ENCODE results near the gene DIP2C. TPM values are rescaled to one million over a fixed set of nuclear protein-coding genes. Genes with fewer than 3 reads are reported as not detected.

DIP2C gene
- polyA plus RNA-seq, 3 donors: 19.1 to 24.8 (median 23.2) TPM

DNA sequence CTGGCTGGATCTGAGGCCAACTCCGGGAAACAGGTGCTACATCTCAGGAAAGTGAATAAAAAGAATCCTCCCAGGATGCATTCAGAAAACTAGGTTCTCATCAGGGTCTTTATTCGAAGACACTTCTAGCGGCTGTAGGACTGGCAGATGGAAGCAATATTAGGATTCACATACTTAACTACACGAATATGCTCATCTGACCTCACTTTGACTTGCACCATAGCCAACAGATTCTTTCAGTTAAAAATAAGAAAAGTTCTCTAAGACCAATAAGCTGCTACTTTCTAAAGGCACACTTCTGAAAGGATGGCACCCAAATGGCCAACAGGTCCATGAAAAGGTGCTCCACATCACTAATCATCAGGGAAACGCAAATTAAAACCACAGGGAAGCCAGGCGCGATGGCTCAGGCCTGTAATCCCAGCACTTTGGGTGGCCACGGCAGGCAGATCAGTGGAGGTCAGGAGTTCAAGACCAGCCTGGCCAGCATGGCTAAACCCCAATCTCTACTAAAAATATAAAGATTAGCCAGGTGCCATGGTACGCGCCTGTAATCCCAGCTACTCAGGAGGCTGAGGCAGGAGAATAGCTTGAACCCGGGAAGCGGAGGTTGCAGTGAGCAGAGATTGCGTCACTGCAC, 296.2 kb downstream of the DIP2C start:
- DNase-seq: no peak

DNA sequence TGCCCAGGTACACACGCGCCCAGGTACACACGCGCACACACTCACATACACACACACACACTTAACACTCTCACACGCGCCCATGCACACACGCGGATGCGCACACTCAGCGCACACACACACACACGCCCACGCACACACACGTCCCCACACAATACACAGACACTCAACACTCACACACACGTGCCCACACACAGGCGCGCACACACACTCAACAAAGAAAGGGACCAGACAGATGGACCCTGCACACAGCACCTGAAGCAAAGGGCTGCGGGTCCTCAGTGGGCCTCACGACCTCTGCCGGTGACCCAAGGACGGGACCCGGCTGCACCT, 296.8 kb downstream of the DIP2C start:
- DNase-seq: no peak

DNA sequence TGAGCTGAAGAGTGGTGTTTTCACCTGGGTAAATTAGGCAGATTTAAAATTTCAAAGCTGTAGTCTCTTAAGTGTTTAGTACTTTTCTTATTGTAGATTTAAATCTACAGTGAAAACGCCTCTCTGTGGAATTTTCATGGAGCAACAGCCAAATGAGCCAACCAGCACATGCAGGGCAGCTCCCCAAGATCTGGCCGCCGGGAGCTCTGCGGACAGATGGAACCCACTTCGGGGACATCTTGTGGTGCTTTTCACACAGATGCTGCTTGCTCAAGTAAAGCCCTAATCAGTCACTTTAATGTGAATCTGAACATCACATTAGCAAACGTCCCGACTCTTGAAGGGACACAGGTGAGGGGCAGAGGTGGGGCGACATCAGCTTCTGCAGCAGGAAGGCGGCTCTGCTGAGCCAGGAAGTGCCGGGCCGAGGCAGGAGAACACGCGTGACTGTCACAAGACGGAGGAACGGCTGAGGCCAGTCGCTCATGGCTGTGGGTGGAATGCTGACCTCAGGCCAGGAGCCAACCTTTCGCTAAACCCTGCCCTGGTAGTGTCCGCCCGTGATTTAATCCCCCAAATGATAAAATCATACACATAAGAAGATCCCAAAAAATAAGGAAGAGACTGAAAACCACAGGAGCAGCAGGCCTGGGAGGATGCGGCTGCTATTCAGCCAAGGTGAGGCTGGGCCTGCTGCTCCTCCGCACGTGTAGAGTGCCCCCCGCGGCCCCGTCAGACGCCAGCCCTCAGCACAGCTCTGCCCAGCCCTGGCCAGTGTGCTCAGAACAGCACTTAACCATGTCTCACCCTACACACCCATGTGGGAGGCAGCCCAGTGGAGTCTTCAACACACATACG, 297.4 kb downstream of the DIP2C start:
- no peak for DNase-seq

DNA sequence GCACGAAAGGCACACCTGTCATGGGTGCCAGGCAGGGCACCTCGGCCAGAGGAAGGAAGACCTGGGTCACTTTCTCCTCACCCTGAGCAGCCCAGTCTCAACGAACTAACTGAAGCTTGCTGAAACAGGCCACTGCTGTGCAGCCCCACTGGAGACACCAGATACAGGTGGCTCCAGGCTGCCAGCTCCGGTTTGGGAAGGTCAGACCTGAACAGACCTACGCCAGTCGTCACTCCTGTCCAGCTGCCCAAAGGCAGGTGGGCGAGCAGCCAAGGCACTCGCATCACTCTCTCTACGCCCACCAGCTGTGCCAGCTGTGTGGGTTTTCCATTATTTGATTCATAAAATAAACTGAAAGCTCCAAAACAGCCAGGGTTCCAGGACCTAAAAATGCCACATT, 298.2 kb downstream of the DIP2C start:
- DNase-seq: no peak

DNA sequence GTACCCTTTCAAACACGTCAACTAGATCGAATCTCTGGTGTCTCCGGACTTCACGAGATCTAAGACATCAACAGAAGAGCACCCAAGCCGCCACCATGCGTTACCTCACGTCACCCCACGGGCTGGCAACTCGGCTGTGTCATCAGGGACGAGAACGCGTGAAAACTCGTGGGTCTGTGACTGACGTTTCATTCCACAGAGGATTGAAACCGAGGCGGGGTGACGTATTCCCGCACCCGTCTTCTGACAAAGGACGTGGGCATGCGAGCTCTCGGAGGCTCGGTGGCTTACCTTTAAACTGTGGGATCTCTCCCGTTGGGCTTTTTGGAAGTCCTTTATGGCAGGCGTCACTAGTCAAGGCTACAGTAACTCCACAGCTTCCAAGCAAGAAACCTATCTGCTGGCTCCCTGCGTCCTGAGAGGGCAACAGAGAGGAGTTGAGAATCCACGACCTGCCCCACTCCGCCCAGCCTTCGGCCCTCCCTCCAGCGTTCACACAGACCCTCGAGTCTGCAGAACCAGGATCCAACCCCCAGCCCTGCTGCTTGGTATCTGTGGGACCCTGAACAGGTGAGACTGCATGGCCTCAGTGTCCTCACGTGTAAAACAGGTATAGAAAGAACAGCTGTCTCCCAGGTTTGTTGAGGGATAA, 298.9 kb downstream of the DIP2C start:
- DNase-seq: no peak

DNA sequence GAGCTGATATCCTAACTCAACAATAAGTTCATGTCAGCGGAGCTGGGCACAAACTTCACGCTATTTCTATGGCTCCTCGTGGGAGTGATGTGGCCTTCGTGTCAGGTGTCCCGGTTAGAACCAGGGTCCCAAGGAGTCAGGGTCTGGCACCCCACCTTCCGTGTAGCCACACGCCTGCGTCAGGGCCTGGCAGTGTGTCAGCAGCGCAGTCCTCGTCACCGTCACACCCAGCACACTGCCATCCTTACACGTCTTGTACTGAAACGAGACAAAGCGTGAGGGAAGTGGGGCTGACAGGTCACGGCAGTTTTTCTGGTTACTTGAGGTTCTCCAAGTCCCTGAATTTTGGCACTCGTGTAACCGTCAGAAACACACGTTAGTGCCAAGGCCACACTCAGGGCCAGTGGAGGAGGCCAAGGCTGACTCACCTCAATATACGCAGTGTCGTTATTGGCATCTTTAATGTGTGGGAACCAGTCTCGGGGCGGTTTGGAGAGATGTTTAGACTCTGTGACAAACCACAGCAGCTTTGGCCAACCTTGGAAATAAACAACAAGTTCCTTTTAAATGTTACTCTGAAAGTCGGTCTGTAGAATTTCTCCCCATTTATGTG, 299.5 kb downstream of the DIP2C start:
- no peak for DNase-seq

DNA sequence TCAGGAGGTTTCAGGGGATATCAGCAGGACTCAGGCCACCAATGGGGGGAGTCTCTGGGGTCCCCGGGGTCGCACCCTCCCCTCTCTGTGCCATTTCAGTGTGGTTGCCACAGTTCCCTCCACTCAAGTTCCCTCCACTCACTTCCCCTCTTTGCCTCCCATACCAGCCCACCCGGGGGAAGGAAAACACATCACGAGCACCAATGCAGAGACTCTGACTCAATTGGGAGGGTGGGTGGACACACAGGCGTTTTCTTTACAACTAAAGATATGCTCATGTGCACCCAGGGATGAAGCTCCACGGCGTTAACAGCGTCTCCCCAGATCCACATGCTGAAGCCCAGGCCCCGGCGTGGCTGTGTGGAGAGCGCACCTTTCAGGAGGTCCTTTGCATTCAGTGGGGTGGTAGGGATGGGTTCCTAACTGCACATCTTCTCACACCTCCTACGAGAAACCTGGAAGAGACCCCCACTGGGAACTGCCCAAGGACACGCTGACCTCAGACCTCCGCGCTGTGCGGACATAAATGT, 300.1 kb downstream of the DIP2C start:
- DNase-seq: no peak

DNA sequence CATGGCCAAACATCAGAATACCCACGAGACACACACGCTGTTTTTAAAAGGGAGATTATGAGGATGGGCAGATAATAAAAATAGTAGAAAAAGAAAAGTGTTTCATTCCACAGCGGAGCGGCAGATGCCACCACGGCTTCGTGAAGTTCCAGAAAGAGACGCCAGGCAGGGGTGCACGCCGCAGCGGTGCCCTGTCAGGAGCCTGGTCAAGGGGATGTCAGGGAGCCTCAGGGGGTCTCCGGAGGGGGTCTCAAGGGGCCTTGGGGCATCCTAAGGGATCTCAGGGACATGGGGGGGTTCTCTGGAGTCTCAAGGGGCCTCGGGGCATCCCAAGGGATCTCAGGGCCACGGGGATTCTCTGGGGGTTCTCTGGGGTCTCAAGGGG, 300.8 kb downstream of the DIP2C start:
- no peak for DNase-seq

DNA sequence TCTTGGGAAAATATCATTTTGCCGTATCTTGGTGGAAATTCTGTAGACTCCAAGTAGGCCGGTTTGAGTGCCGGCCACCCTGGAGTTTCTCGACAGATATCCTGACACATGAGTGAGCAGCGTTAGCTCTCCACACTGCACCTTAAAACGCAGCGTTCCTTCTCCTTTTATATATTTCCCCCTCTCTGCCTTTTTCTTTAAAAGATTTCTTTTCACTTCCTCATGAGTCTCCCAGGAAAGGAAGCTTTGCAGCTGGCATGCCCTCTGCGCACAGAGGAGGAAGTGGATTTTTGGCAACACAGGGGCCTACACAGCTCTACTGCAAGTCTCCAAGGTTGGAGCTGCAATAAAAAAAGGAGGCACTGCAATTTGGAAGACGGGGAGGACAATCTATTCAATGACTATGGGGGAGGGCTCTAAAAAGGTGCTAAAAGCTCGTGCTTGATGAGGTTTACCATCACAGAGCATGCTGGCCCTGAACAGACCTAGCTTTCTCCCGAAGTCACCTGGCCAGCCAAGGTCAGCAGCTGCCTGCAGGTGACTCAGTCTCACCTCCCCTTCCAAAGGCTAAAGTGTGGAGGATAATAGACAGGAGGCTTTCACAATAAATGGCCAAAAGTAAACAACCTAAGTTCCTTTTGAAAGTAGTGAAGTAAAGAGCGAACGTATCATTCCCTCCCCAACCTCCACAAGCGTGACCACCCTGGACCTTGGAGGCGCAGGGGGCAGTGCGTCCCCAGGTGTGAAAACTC, 301.4 kb downstream of the DIP2C start:
- DNase-seq: no peak

DNA sequence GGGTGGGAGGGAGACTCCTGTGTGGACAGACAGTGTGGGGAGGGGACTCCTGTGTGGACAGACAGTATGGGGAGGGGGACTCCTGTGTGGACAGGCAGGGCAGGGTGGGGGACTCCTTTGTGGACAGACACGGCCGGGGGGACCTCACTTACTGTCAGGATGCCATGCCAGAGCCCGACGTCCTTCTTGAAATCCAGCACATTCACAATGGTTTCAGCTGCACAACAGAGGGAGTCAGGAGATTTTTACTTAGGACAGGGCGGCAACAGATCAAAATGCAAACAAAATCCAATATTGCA, 301.9 kb downstream of the DIP2C start:
- DNase-seq: no peak

DNA sequence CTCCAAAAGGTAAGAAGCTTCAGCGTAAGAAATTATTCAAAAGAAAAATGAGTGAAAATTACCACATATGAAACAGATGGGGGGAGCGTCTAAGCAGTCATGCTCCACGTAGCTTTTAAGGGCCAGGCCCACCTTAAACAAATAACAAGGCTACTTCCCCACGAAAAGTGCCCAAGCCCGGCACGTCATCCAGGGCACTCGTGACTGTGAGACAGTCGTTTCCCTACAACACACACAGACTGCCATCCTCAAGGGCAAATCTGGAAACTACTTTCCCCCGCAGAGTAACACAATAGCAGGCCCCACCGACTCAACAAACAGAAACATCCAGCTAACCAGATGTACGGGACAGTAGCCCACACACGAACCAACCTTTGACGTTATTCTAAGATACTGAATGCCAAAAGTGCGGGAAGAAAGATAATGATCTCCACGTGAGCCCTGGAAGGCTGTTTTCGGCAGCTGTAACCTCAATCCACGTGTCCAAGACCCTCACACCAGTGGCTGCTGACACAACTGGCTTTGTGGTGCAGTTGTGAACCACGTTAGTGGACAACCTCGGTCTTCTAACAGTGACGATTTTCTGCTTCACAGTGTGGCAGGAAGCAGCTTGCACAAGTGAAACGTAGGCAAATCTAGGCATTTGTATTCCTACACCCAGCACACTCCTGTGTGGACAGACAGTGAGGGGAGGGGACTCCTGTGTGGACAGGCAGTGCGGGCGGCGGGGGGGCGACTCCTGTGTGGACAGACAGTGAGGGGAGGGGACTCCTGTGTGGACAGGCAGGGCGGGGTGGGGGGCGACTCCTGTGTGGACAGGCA, 302.5 kb downstream of the DIP2C start:
- no peak for DNase-seq

DNA sequence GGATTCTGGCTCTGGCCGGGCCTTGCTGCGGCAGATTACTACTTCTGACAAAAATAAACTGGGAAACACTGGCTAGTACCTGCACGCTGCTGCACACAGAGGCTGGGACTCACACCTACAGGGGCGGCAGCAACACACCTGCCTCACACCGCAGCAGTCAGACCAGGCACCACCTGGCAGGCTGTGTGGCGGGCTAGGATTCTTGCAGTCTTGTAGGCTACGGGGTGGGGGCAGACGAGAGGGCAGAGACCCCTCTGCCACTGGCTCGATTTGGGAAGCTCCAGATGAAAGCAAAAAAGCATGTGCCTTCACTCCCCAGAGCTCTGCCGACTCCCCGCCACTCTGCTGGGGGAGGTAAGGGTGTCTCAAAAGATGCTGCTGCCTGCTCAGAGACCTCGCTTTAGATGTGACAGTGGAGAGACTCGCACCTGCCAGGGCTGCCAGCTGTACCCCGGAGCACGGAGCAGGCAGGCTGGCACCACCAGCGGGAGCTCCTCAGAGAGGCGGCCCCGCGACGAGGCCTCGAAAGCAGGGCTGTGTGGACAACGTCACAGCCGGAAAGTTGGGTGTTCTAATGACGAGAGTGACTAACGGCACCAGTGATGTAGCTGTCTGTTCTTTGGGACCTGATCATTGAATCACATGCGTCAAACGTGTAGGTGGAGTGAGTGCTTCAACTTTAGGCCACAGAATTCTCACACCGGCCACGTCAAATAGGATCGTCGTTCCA, 303.7 kb downstream of the DIP2C start:
- no peak for DNase-seq

DNA sequence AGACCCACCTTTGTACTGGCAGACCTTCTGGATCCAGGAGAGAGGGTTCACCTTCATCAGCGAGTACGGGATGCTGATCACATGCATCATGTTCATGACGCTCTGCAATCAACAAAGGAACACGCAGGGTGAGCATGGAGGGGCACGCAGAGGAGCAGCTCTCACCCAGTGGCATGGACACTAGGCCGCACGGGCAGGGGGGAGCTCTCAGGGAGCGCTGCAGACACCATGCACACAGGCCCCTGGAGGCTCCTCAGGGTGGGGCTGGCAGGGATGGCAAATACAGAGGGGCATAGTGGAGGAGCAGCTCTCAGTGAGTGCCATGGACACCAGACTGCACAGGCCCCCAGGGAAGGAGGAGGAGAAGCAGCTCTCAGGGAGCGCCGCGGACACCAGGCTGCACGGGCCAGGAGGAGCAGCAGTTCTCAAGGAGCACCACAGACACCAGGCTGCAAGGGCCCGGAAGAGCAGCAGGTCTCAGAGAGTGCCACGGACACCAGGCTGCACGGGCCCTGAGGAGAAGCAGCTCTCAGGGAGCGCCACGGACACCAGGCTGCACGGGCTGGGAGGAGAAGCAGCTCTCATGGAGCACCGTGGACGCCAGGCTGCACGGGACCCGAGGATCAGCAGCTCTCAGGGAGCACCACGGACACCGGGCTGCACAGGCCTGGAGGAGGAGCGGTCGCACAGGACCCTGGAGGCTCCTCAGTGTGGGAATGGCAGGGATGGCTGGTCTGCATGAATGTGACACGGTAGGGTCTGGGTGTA, 304.7 kb downstream of the DIP2C start:
- no peak for DNase-seq

DNA sequence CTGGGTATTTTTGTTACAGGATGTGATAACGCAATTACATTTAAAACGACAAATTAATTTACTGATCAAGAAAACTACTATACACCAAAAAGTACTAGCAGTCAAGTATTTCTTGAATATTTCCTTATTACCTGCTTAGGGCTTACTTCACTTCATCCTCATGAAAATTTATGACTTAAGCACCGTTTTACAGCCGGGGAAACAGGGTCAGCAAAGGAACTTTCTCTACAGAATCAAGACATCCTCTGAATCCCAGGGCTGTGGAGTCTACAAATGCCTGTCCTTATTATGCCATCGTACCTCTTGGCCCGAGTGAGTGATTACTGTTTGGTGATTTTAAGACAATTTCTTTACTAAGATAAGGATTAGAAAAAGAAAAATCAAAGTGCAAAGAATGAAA, 305.9 kb downstream of the DIP2C start:
- no peak for DNase-seq

DNA sequence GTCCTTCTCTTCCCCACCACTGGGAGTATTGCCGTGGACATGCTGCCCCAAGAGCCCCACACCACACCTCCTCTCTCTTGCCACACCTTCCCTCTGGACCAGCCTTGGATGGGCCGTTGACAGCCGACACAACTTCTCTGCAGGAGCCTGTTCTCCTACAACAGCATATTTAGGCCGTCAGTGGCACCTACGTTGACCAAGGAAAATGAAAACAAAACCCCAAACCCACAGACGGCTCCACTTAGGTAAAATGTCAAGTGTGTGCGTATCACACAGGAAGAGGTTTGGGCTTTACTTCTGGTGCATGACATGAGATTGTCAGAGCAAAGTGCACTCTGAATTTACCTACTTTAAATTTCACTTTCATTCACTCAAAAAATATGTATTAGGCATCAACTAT, 307.7 kb downstream of the DIP2C start:
- DNase-seq: no peak

DNA sequence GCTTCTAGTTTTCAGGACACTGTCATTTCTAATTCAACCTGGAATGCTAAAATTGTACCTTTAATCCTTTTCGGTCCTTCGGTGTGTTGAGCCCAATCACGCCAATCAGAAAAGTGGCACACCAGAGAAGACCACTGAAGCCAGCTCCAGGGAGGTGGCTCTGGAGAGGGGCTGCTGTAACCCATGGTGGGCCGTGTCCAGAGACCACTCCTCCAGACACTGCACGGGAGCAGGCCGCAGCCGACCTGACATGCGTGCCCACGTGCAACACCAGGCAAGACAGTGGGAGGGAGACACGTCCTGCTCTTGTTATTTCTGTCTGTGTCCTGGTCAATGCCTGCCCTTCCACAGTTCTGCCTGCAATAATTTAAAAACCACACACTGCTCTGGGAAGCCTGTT, 308.1 kb downstream of the DIP2C start:
- DNase-seq: no peak

DNA sequence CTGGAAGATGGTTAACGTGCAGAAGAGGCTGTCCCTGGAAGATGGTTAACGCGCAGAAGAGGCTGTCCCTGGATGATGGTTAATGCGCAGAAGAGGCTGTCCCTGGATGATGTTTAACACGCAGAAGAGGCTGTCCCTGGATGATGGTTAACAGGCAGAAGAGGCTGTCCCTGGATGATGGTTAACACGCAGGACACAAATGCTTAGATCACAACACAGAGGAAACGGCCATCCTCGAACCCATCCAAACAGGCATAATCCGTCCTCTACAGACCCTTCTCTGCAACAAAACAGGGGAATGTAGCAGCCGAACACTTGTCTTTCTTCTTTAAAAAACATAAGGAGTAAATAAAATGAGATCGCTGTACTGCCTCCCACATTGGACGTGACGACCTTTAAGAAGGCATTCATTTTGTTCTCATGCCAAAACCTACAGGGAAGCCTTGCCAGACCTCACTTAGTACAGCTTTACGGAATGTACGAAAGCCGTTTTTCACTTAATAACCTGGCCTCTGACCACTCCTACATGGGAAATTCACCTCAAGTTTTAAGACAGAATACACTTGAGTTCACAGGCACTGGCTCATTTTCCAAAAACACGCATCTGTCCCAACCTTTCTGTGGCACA, 309.0 kb downstream of the DIP2C start:
- no peak for DNase-seq

DNA sequence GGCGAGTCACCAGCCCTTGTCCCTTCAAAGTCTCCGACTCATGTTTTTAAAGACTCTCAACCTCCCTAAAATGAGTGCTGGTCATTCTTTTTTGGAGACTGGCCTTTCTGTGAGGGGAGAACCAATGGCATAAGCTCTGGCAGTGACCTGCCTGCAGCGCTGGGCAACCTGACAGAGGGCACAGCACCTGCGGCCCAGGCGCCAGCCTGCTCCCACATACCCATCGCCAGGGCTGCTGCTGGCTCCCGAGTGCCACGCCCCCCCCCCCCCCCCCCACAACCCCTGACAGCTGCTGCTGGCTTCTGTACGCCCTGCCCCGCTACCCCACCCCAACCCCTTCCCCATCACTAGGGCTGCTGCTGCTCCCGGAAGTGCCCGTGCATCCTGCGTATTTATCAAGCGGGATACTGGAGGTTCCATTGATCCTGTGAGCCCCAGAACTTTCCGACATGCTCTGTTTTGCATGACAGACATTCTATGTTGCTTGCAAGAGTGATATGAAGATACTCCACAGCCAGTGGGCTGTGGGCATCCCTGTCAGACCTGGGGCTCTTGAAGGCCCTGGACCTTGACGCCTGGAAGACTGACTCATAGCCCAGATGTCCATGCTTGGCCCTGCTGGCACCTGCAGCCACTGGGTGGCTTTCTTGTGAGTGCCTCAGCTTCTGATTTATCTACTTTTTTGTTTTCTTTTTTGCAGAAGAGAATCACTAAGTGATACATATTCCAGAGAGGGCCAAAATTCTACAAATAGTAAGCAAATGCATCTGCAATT, 310.4 kb downstream of the DIP2C start:
- DNase-seq: no peak
